HepG2 (cell line): Measurements from ENCODE around the gene LRRC8D. TPM values are rescaled to one million over a fixed set of nuclear protein-coding genes. Genes with fewer than 3 reads are reported as not detected.

Experiments used
- ATAC-seq: fragments of 200-7000 bp; cut with Tn5 transposase; 3 replicates; pipeline ENCODE4 v1.9.1; 2020; ENCODE audit warnings: mild to moderate bottlenecking, moderate library complexity
- BruUV-seq: library from RNA; stranded (reverse); fragments of 400-500 nt; replicated peaks from 2 replicates; lab custom pipeline; 2021; lab: Mats Ljungman, UMichigan
- CTCF ChIA-PET: fragments of 300-600 bp; formaldehyde crosslinking; extraction: SDS; loops from one replicate; lab custom pipeline; 2021; ENCODE audit warnings: low total read pairs, inconsistent platforms, low intra/inter-chr PET ratio; lab: Yijun Ruan, JAX
- POLR2A ChIA-PET: fragments of 350-600 bp; sonication (Branson Sonifier 250); formaldehyde crosslinking; loops from one replicate; lab custom pipeline; 2020; ENCODE audit warnings: antibody characterized with exemption, inconsistent platforms; lab: Yijun Ruan, JAX
- DNase-seq: peaks from one replicate; pipeline ENCODE4 v3.0.0-alpha.2; 2015; ENCODE audit warnings: low spot score
- FAIRE-seq: peaks from 3 replicates; lab custom pipeline; 2011; peaks lifted over from hg19 to GRCh38; lab: Jason Lieb, UNC
- H2AFZ ChIP-seq: one replicate; pipeline ENCODE4 v1.6.1; 2011; ENCODE audit warnings: low read length, inconsistent platforms
- H3K27ac ChIP-seq: fragments of 300-600 bp; 3 replicates; pipeline ENCODE4 v1.8.0; 2011; ENCODE audit warnings: mixed run types, mild to moderate bottlenecking, mixed read lengths, low read length, inconsistent platforms; ENCODE audit not compliant: insufficient read depth; ENCODE audit errors: extremely low read length
- H3K27me3 ChIP-seq, 2 experiments: fragments of 200-600 bp in 1 of 2; 2 replicates in 1 of 2; 3 replicates in 1 of 2; pipeline versions ENCODE4 v1.6.0 to v1.8.0; 2011; ENCODE audit warnings: low read length in 2 of 2, mild to moderate bottlenecking in 2 of 2, moderate library complexity in 2 of 2, inconsistent platforms in 1 of 2; ENCODE audit not compliant: insufficient read depth in 2 of 2, control insufficient read depth in 1 of 2
- H3K36me3 ChIP-seq, 2 experiments: fragments of 200-600 bp in 1 of 2; replicated peaks in 1 of 2; 2 replicates in 1 of 2; 3 replicates in 1 of 2; pipeline versions ENCODE4 v1.5.1 to v1.8.0; 2011; ENCODE audit warnings: low read length in 2 of 2, inconsistent platforms in 1 of 2; ENCODE audit not compliant: insufficient read depth in 2 of 2, control insufficient read depth in 1 of 2
- H3K4me1 ChIP-seq: 2 replicates; pipeline ENCODE4 v1.5.1; 2012; ENCODE audit warnings: low read length, inconsistent platforms; ENCODE audit not compliant: insufficient read depth
- H3K4me2 ChIP-seq: 2 replicates; pipeline ENCODE4 v1.6.0; 2011; ENCODE audit warnings: low read depth, low read length, inconsistent platforms
- H3K4me3 ChIP-seq, 3 experiments: fragments of 200-600 bp in 1 of 3; sonication (generic), shearing (Covaris generic) in 1 of 3; replicated peaks in 1 of 3; 2 replicates each; pipeline ENCODE4 v1.5.1; 2011 to 2016; ENCODE audit warnings: low read length in 3 of 3, inconsistent platforms in 2 of 3, low read depth in 2 of 3, mild to moderate bottlenecking in 2 of 3, control low read depth in 1 of 3, mixed read lengths in 1 of 3; ENCODE audit not compliant: insufficient read depth in 1 of 3
- H3K79me2 ChIP-seq: one replicate; pipeline ENCODE4 v1.6.1; 2011; ENCODE audit warnings: low read length, inconsistent platforms; ENCODE audit not compliant: insufficient read depth
- H3K9ac ChIP-seq: 2 replicates; pipeline ENCODE4 v1.6.0; 2011; ENCODE audit warnings: mild to moderate bottlenecking, low read depth, low read length, inconsistent platforms; ENCODE audit not compliant: insufficient read depth
- H3K9me3 ChIP-seq: 2 replicates; pipeline ENCODE4 v1.5.1; 2012; ENCODE audit warnings: mild to moderate bottlenecking, low read length
- H4K20me1 ChIP-seq: 2 replicates; pipeline ENCODE4 v1.6.0; 2011; ENCODE audit warnings: inconsistent platforms, mild to moderate bottlenecking, low read length, moderate library complexity; ENCODE audit not compliant: insufficient read depth
- HMGXB3 ChIP-seq: sonication (generic); formaldehyde crosslinking; IDR thresholded peaks from 2 replicates; pipeline ENCODE4 v1.4.0; 2020; ENCODE audit warnings: missing genetic modification reagents, borderline replicate concordance
- SRSF1 ChIP-seq: fragments of 200-400 bp; formaldehyde crosslinking; optimal IDR thresholded peaks from 2 replicates; pipeline ENCODE3; 2017; ENCODE audit warnings: mild to moderate bottlenecking, low read depth, low read length, moderate library complexity
- ZFP82 ChIP-seq: sonication (generic); formaldehyde crosslinking; IDR thresholded peaks from 2 replicates; pipeline ENCODE4 v1.5.1; 2020; ENCODE audit warnings: mild to moderate bottlenecking, missing genetic modification reagents, borderline replicate concordance
- ZNF121 ChIP-seq: sonication (generic); formaldehyde crosslinking; IDR thresholded peaks from 2 replicates; pipeline ENCODE4 v1.5.0; 2020; ENCODE audit warnings: mild to moderate bottlenecking, missing genetic modification reagents
- WGBS: methylation state at CpG from one replicate; pipeline ENCODE4 v1.1.6; 2017; ENCODE audit warnings: low lambda C conversion rate; 5-methylcytosine and 5-hydroxymethylcytosine counted together
- in situ Hi-C: cut with HindIII; loops from 2 replicates; pipeline ENCODE4 v1.10.0; 2017; ENCODE audit warnings: low pct_unique_long_range_greater_than_20kb; ENCODE audit not compliant: extremely low pct_ligation_motif_present
- intact Hi-C: fragments of 100-400 bp; cut with micrococcal nuclease; formaldehyde crosslinking; loops from one replicate; pipeline ENCODE4 v1.10.0; 2022; ENCODE audit not compliant: unreplicated experiment
- polyA plus RNA-seq, 8 experiments: library from polyadenylated mRNA; depleted of rRNA in 3 of 8; stranded (reverse) in 7 of 8; unstranded in 1 of 8; fragments of >200 nt; fragmentation: Illumina TruSeq in 4 of 8; extraction: Trizol in 4 of 8; gene quantifications; 2 replicates each; pipeline versions ENCODE4 v1.2.1 to v1.2.3, GENCODE V29; 2011 to 2016; ENCODE audit warnings: low read depth in 4 of 8, missing spikeins in 1 of 8, mixed read lengths in 1 of 8; ENCODE audit not compliant: insufficient read depth in 1 of 8
- total RNA-seq, 5 experiments: library from RNA; depleted of rRNA; stranded (reverse); fragments of >200 nt; fragmentation: Illumina TruSeq; extraction: Trizol; gene quantifications; 2 replicates each; pipeline ENCODE4 v1.2.3, GENCODE V29; 2016; ENCODE audit warnings: low read depth in 1 of 5

Gene LRRC8D
- total and polyA plus RNA-seq, 2 of the 13 experiments (the other 11 are each of a cell fraction or from before 2014, with no cell fraction given): 29.9 to 45.5 TPM

- Histone ChIP-seq H3K36me3 (no peaks in the 10 kb centered on the region), H3K4me2 (peak overlapping the region; percentile 60), H3K9me3 (no peaks in the 10 kb centered on the region), H3K4me3 (peak overlapping the region in 2 of 3 experiments; percentile 0 to 38; a peak in 2 of 6 replicates), H4K20me1 (no peaks in the 10 kb centered on the region), H3K27ac (peak overlapping the region; percentile 70), H3K4me1 (peaks cover 82% of the 10 kb centered on the region), H3K79me2 (no peaks in the 10 kb centered on the region), H2AFZ (no peak overlapping the region), H3K27me3 (no peaks in the 10 kb centered on the region), H3K9ac (peak overlapping the region; percentile 41; the same call in 1 of the 2 replicates)
- no TSS peak for BruUV-seq
- in situ Hi-C loops: no loop called here
- intact Hi-C loops: loop anchor here (10.0 kb wide), 1 partner anchor 146 kb away; no protein-coding TSS in a partner anchor
- DNase-seq: no peak
- FAIRE-seq: no peak
- peak; percentile 38 for ATAC-seq
- POLR2A ChIA-PET: interaction anchor here (2.4 kb wide), 1 partner anchor 130 kb away, joined by 10 read pairs; the partner anchor contains the start of gene LRRC8D
- 45% methylated on average over 2 of the region's 2 CpGs for WGBS
- TF ChIP-seq SRSF1 (no peak), ZNF121 (CRISPR knock-in tag) (peak; percentile 85), ZFP82 (CRISPR knock-in tag) (0 out of 2 replicates have a peak, but pooled peaks have one; percentile 7)
- CTCF ChIA-PET: no interaction called here
Observed at GRCh38 chr1:89950703-89951102, 129.9 kb downstream of the LRRC8D start.

GRCh38 chr1:89951766-89952604 lies 131.2 kb downstream of the LRRC8D start:
- no peaks in the 10 kb centered on the region for H4K20me1 ChIP-seq
- FAIRE-seq: no peak
- no TSS peak for BruUV-seq
- no peak overlapping the region for H3K4me2 ChIP-seq
- 97% methylated on average over 5 of the region's 5 CpGs for WGBS
- no peak for DNase-seq
- ChIA-PET CTCF (no interaction called here), POLR2A (no interaction called here)
- in situ Hi-C loops (no loop called here), intact Hi-C loops (loop anchor here (10.0 kb wide), 1 partner anchor 147 kb away; no protein-coding TSS in a partner anchor)
- no peaks in the 10 kb centered on the region for H3K79me2 ChIP-seq
- no peaks in the 10 kb centered on the region for H3K36me3 ChIP-seq
- no peaks in the 10 kb centered on the region for H3K27me3 ChIP-seq
- no peaks in the 10 kb centered on the region for H3K9me3 ChIP-seq
- no peak overlapping the region for H3K27ac ChIP-seq
- H2AFZ ChIP-seq: no peak overlapping the region
- H3K4me1 ChIP-seq: peaks cover 78% of the 10 kb centered on the region
- ATAC-seq: no peak
- no peak overlapping the region for H3K9ac ChIP-seq
- no peak for TF ChIP-seq HMGXB3 (CRISPR knock-in tag)
- no peak overlapping the region for H3K4me3 ChIP-seq
